NT2/D1 (cell line): Measurements from ENCODE around the gene CSH2.

ENCODE experiments used
- SUZ12 ChIP-seq: IDR thresholded peaks from 2 replicates; pipeline ENCODE4 v1.6.1; 2011; ENCODE audit not compliant: insufficient read length, insufficient read depth; ENCODE audit errors: extremely low read depth
- YY1 ChIP-seq: IDR thresholded peaks from 2 replicates; pipeline ENCODE4 v1.6.1; 2011; ENCODE audit not compliant: insufficient read length, insufficient read depth
- ZNF274 ChIP-seq: IDR thresholded peaks from 2 replicates; pipeline ENCODE4 v1.6.1; 2011; ENCODE audit warnings: mild to moderate bottlenecking, low read depth, low read length

- TF ChIP-seq YY1 (no peak), SUZ12 (no peak), ZNF274 (no peak)
Measured at GRCh38 chr17:63826468-63827001, 46.9 kb downstream of the CSH2 start.
